ENCODE results near the gene NT5M. TPM values are rescaled to one million over a fixed set of nuclear protein-coding genes. Genes with fewer than 3 reads are reported as not detected.
"Not testable (repeated sequence)": the region's sequence is repeated elsewhere in the genome, so short reads cannot be mapped to it uniquely, and the experiment has no call there.

NT5M gene
- polyA plus RNA-seq, 1 donor = 7.5 TPM

DNA sequence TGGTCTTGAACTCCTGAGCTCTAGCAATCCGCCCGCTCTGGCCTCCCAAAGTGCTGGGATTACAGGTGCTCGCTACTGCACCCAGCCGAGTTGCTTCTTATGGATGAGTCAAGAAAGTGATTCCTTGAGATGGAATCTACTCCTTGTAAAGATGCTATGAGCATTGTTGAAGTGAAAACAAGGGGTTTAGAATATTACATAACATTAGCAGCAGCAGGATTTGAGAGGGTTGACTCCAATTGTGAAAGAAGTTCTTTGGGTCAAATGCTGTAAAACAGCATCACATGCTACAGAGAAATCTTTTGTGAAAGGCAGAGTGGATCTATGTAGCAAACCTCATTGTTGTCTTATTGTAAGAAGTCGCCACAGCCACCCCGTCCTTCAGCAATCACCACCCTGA is 72.7 kb downstream of the NT5M start:
- DNase-seq (ENCODE audit: low read depth) = no peak

DNA sequence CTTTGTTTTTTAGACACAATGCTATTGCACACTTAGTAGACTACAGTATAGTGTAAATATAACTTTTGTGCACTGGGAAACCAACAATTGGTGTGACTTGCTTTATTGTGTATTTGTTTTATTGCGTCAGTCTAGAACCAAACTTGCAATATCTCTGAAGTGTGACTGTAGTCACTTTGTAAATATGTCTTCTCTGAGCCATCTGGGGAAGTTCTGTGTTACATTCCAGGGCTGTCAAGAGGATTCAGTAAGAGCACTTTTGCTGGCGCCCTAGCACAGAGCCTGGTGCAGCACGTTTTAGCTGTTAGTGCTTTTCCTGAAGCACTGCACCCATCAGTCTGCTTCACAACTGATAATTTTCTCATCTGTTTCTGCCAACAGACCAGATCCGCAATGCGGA is 73.2 kb downstream of the NT5M start:
- no peak for DNase-seq (ENCODE audit: low read depth)

DNA sequence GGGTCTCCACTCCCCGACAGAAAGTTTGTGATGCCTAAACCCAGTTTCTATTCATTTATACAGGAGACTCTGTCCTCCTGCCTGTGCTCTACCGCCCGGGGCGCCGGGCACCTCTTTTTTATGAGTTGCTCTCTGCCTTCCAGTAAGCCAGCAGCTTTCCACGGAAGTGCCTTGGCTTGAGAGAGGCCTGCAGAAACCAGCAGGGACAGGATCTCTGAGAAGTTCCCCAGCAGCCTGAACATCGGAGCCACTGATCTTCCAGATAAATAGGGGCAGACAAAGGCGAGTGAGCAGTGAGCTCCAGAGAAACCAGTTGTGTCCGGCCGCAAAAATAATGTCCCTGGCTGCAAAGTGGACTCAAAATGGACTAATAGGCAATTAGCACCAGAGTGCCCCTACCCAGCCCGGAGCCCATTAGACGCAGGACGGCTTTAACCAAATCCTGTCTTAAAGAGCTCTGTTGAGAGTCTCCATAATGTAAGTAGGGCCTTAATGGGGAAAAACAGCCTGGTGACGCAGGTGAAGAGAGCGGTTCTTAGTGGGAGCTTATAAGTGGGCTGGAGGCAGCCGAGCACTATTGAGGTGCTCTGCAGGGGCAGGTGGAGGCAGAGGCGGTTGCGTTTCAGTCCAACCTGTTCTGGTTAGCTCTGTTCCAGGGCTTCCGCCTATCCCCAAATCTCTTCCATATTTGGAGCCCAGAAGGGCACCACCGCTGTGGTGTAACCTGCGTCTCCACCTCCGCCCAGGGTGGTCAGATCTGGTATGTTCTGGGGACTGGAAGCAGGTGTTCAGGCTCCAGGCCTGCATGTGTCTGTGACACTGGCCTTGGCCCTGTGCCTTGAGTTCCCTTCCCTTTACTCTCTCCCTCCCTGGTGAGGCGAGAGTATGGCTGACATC is 74.1 kb downstream of the NT5M start:
- no peak for DNase-seq (ENCODE audit: low read depth)

DNA sequence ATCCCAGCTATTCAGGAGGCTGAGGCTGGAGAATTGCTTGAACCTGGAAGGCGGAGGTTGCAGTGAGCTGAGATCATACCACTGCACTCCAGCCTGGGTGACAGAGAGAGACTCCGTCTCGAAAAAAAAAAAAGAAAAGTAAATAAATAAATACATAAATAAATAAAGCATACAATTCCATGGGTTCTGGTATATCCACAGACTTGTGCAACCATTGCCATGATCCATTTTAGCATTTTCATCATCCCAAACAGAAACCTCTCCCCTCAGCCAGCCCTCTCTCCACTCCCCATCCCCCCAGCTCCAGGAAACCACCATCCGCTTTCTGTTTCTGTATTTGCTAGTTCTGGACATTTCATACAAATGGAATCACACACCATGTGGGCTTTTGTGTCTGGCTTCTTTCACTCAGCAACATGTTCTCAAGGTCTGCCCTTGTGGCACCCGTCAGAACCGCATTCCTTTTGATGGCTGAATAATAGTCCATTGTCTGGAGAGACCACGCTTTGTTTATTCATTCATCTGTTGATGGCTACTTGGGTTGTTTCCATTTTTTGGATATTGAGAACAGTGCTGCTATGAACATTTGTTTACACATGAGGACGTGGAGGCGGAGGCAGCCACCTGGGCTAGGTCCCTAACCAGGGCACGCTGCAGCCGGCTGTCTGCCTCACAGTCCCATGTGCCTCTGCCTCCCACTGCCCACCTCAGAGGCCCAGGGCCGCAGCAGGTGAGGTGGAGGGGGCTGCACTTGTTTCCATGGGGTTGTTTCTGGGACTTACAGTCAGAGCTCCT is 76.2 kb downstream of the NT5M start:
- no peak for DNase-seq (ENCODE audit: low read depth)

DNA sequence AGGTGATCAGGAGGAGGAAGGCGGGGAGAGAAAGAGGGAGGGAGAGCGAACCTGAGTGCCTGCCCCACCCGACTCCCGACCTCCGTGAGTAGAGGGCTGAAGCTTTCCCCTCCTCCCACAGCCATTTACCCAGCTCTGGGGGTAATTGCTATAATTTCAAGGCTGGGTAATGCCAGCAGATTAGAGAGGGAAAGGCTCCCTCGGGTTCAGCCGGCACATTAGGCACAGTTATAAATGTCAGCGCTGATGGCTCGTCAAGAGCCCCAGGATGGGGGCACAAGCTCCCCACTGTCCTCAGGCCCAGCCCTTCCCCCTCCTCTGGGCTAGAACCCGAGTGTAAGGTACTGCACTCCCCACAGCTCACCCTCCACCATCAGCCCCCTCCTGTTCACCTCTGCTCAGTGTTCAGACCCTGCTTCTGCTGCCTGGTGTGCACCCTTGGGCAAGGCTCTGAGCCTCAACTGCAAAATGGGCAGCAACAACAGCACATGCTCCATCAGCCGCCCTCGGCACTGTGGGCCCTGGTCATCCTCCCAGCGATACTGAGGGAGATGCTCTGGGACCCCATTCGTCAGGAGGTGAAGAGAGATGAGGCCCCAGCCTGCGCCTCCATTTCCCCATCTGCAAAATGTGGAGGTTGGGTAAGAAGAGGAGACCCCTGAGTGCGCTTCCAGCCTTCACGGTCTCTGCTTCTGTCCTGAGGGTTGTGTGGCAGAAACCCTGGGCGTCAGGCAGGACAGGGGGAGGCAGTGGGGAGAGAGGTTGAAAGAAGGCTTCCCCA is 77.2 kb downstream of the NT5M start:
- DNase-seq (ENCODE audit: low read depth) = no peak

DNA sequence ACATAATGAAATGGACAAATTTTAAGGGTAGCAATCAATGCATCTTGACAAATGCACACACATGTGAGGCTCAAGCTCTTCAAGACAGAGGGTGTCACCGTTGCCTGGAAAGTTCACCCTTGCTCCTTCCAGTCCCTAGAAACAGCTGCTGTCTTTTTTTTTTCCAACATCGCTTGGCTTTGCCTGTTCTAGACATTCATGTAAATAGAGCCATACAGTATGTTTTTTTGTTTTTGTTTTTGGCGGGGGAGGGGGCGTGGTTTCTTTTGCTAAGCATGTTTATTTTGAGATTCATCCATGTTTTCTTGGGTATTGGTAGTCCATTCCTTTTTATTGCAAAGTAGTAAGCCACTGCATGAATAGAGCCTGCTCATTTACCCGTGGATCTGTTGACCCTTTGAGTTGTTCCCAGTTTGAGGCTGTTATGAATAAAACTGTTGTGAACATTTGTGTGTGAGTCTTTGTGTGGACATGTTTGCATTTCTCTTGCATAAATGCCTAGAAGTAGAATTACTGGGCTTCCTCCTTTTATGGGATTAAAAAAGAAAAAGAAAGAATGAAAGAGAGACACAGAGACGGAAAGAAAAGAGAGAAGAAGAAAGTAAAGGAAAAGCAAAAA is 78.4 kb downstream of the NT5M start:
- DNase-seq (ENCODE audit: low read depth) = no peak

DNA sequence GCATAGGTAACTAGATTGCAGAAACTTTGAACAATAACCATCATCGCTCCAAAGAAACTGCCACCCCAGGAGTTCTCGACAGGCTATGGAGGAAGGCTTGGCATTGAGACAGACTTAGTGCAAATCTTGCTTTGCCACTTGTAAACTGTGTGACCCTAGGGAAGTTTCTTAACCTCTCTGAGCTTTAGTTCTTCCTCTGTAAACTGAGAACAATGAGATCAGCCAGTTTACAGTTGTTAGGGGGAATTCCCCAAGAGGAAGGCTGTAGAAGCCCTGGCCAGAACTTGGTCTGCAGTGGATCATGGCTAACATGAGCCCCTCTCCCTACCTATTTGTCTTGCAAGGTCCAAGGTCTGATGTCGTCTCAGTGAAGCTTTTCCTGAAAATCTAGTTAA is 78.9 kb downstream of the NT5M start:
- DNase-seq (ENCODE audit: low read depth) = no peak

DNA sequence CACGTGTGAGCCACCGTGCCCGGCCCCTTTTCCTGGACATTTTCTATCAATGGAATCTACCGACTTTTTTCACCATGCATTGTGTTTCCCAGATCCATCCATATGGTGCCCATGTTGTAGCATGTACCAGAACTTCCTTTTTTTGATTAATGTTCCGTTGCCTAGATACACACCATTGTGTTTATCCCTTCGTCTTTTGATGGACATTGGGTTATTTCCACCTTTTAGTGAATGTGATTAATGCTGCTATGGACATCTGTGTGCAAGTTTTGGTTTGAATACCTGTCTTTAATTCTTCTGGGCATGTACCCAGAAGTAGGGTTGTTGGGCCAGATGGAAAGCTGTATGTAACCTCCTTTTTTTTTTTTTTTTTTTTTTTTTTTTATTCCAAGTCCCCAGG is 79.8 kb downstream of the NT5M start:
- DNase-seq (ENCODE audit: low read depth) = no peak

DNA sequence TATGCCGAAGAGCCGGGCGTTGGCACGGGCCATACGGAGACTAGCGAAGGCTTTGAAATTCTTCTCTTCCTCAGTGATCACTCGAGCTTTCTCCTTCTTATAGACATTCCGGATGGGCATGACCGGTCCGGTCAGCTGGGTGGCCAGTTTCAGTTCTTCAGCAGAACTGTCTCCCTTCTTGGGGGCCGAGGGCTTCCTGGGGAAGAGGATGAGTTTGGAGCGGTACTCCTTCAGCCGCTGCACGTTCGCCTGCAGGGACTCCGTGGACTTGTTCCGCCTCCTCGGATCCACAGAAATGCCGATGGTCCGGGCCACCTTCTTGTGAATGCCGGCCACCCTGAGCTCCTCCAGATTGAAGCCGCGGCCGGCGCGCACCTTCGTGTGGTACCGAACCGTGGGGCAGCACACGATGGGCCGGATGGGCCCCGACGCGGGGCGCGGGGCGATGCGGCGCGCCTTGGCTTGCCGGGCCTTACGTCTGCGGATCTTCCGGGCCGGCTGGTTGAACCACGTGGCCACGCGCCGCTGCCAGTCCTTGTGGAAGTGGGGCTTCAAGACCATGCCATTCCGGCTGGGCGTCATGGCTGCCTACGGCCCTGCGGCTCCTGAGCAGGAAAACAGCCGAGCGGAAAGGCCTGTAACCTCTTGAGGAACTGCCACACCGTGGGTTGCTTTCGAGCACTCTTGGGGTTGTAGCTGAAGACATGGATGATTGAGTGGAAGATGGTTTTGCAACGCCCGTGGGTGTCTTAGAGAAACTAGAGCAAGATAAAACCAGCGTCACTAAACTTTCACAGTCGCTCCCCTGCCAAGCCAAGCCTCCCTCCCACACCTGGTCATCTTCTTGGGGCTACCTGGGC is 80.5 kb downstream of the NT5M start:
- DNase-seq (ENCODE audit: low read depth) = not testable (repeated sequence)

DNA sequence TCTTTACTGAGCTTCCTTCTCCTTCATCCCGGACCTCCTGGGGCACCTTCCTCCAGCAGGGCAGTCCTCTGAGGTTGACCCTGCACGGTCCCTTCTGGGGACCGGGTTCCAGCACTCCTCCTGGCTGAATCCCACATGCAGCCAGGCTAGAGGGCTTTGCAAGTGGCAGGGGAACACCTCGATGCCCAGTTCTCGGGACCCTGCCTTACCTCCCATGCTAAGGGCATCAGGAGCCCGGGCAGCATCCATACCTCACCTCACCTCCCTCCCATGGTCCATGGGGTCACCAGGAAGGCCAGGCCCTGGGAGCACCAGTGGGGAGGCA is 81.1 kb downstream of the NT5M start:
- no peak for DNase-seq (ENCODE audit: low read depth)

DNA sequence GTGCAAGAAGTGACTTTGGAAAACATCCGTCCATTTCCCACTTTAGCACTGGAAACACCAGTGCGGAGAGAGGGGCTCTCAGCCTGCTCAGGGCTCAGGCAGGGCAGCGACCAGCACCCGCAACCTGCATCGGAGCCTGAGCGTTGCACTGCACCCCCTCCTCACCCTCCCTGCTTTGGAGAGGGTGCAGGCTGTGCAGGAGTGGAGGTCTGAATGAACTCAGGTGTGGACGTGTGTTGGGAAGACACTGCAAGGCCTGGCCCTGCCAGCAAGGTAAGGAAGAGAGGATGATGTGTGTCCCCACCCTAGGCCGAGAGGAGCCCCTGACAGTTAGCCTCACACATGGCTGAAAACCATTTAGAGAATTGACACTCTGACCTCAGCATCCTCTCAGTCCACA is 81.8 kb downstream of the NT5M start:
- no peak for DNase-seq (ENCODE audit: low read depth)

DNA sequence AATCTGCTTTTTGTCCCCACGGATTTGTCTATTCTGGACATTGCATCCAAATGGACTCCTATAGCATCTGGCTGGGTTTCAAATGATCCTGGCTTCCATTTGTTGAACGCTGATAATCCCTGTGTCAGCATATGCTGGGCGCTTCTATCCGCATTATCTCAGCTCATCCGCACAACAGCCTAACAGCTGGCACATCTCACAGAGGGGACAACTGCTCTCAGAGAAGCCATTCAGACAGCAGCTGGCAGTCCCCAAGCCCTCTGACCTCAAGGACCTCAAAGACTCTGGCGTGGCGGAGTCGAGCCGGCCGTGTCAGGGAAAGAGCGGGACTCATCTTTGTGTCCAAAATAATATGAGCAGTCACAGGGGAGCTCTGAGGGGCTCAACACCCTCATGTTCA is 82.3 kb downstream of the NT5M start:
- DNase-seq (ENCODE audit: low read depth) = peak; percentile 16

DNA sequence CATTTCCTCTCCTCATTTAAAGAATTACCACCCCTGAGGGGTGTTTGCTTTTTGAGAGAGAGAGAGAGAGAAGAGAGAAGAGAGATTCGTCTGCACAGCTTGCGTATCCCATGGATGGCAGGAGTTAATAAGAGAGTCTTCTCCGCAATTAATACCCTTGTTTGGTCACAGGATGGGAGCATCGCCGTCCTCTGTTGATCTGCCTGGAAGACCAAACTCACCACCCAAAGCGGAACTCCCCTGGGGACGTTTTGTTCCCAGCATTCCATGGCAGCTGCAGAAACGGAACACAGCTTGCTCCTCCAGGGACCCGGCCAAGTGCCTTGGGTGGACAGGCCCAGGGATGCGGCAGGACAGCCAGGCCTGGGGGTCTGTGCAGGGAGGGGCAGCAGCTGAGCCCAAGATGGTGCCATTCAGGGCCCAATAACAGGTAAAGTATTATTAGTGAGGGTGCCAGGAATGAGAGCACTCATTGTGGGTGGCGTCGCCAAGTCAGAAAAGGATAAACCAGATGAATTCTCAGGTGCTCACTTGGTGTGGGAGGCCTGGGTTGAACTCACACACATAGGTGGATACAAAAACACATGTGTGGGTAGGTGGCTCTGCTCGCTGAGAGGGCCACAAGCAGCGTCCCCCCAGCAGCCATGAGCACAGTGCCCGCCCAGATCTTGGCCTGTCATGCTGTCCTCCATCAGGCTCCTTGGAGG is 83.1 kb downstream of the NT5M start:
- no peak for DNase-seq (ENCODE audit: low read depth)

DNA sequence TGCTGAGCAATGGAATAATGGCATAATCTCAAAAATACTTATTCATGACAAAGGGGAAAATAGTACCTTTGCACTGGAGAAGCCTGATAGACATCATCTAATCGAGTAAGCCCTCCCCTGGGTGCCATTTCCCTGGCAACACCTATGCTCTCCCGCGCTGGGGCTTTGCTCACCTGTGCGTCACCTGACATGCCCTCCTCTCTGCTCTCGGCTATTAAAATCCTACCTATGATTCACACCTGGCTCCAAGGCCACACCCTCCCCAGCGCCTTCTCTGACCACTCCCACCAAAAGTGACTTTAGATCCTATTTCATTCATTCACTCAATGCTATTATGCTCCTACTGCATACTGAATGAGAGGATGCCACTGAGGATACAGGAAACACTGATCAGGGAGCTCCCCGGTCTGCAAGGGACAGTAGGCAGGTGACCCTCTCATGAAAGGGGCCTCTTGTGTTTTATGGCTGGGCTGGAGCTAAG is 83.9 kb downstream of the NT5M start:
- no peak for DNase-seq (ENCODE audit: low read depth)

DNA sequence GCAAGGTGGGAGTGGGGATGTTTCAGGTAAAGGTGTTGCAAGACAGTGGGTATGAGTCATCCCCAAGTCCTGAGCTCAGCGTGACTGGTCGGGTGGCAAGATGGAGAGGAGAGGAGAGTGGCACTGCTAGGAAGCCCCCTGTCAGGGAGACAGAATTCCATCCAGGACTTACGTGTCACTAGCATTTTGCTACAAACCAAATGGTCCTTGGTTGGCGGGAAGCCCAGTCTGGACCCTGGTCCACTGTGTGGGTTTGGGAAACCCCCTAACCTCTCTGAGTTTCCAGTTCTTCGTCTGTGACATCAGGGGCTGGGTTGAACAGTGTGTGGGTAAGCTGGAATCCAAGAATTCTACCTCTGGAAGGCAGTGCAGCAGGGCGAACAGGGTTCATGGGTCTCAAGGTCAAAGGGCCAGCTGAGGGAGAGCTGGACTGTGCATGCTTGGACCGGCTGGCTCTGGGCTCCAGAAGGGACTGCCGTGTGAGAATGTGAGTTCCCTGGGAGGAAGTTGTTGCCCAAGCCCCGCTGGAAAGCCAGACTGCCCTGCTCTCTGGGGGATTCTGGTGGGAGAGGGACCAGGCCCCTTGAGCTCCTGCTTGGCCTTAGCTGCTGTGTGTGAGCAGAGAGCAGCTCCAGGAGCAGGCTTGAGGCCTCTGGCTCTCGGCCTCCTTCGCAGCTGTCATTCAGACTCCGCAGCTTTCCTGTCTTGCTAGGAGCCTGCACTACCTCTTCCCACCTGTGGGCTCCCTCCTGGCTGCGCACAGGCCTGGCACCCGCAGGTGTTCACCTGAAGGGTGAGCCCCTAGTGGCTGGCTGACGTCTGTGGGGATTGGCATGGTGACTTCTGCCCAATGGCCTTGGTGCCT is 84.6 kb downstream of the NT5M start:
- DNase-seq (ENCODE audit: low read depth) = no peak

DNA sequence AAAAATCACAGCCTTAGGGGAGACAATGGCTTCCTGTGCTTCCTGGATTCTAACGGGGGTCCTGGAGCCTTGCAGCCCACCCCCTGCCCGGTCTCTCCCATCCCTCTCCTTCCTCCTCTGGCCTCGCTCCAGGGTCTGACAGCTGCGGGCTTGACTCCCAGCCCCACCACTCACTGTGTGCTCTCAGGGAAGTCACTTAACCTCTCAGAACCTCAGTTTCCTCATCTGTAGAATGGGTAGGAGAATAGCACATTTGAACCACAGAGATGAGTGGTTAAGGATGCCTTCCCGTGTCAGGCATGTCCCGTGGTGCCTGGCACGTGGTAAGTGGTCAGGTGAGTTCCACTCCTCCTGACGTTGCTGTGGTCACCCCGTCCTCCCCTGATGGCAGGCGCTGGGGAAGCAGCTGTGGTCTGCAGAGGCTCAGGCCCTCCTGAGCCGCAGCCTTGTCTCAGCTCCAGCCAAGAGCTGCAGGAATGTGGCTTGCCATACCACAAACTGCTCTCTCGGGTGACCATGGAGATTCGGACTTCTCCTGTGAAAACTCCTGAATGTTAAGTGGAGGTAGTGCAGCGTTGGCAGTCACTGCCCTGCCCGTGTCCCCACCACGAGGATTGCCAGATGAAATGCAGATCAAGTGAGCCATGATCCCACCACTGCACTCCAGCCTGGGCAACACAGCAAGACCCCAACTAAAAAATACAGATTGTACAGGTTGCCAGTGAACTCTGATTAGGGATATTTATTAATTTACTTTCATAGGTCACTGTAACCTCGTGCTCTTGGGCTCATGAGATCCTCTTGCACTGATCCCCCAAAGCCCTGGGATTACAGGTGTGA is 85.7 kb downstream of the NT5M start:
- DNase-seq (ENCODE audit: low read depth) = no peak

DNA sequence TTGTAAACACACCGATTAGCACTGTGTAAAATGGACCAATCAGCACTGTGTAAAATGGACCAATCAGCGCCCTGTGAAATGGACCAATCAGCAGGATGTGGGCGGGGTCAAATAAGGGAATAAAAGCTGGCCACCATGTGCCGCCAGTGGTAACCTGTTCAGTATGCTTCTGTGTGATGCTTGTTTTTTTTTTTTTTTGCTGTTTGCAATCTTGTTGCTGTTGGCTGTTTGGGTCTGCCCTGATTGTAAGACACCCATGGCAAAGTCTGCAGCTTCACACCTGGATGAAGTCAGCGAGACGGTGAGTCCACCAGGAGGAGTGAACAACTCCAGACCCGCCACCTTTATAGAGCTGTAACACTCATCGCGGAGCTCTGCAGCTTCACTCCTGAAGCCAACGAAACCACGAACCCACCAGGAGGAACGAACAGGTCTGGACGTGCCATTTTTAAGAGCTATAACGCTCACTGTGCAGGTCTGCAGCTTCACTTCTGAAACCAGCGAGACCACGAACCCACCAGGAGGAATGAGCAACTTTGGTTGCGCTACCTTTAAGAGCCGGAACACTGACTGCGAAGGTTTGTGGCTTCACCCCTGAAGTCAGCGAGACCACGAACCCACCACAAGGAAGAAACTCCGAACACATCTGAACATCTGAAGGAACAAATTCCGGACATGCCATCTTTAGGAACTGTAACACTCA is 88.6 kb downstream of the NT5M start:
- no peak for DNase-seq (ENCODE audit: low read depth)

DNA sequence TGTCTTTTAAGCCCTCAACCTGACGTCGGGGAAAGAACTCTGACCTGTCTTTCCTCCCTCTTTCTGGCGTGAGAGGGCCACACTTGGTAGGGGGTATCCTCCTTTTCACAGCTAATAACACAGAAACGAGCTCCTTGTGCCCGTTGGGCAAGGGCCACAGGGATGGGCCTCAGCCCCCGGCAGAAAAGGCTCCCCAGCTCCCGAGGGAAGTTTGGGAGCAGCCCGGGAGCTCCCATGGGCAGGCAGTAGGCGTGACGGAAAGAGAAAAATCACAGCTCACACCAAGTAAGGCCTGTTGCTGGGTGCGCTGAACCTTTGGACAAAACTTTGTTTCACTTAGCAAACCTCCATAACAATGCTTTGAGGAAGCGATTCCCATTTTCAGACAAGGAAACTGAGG is 90.8 kb downstream of the NT5M start:
- no peak for DNase-seq (ENCODE audit: low read depth)
